PC-9 (cell line): ENCODE results near the gene ZNF592.

Source experiments
- CTCF ChIP-seq: fragments of 200-600 bp; sonication (generic); conservative IDR thresholded peaks from 2 replicates; pipeline ENCODE4 v1.6.1; 2017; ENCODE audit warnings: mixed run types, antibody characterized with exemption, mild to moderate bottlenecking, moderate library complexity
- EZH2 ChIP-seq: fragments of 200-600 bp; sonication (generic); IDR thresholded peaks from 2 replicates; pipeline ENCODE4 v1.8.0; 2017; ENCODE audit warnings: antibody characterized with exemption, low read depth

GRCh38 chr15:84750583-84751092 is 2.2 kb downstream of the ZNF592 start:
- no peak for TF ChIP-seq CTCF
- no peak for TF ChIP-seq EZH2
